GM18870 (cell line): ENCODE results near the gene TEF.
"Not testable (repeated sequence)": the region's sequence is repeated elsewhere in the genome, so short reads cannot be mapped to it uniquely, and the experiment has no call there.

Experiments
- ATAC-seq: cut with Tn5 transposase; IDR thresholded peaks from one replicate; pipeline ENCODE4 v1.9.1; 2021; ENCODE audit warnings: moderate library complexity; ENCODE audit not compliant: unreplicated experiment

The TEF gene

GRCh38 chr22:41417622-41418390, 36.1 kb downstream of the TEF start:
- no peak for ATAC-seq

- ATAC-seq: no peak
These were observed 37.0 kb downstream of the TEF start for GRCh38 chr22:41418717-41419116.

GRCh38 chr22:41425660-41426365, 44.1 kb downstream of the TEF start:
- ATAC-seq: no peak

GRCh38 chr22:41429232-41429950, 47.6 kb downstream of the TEF start:
- no peak for ATAC-seq

- no peak for ATAC-seq
These were observed 48.2 kb downstream of the TEF start for GRCh38 chr22:41429951-41430332.

GRCh38 chr22:41431656-41432055, 49.9 kb downstream of the TEF start:
- ATAC-seq: no peak

GRCh38 chr22:41433480-41433879, 51.7 kb downstream of the TEF start:
- ATAC-seq: not testable (repeated sequence)

- not testable (repeated sequence) for ATAC-seq
These were observed 52.7 kb downstream of the TEF start for GRCh38 chr22:41434361-41435003.

- ATAC-seq: no peak
These were observed 53.8 kb downstream of the TEF start for GRCh38 chr22:41435560-41435959.

- no peak for ATAC-seq
These were observed 54.8 kb downstream of the TEF start for GRCh38 chr22:41436322-41437113.

- ATAC-seq: no peak
These were observed 55.5 kb downstream of the TEF start for GRCh38 chr22:41437198-41437597.

GRCh38 chr22:41440511-41440910, 58.8 kb downstream of the TEF start:
- ATAC-seq: not testable (repeated sequence)

GRCh38 chr22:41442240-41442792, 60.6 kb downstream of the TEF start:
- no peak for ATAC-seq

GRCh38 chr22:41444360-41445128, 62.8 kb downstream of the TEF start:
- peak; percentile 57 for ATAC-seq

GRCh38 chr22:41445129-41446056, 63.7 kb downstream of the TEF start:
- no peak for ATAC-seq

GRCh38 chr22:41446057-41446501, 64.3 kb downstream of the TEF start:
- ATAC-seq: no peak

- ATAC-seq: no peak
These were observed 65.1 kb downstream of the TEF start, which contains the start of gene TOB2 for GRCh38 chr22:41446639-41447434. TSS of gene TOB2 (minus strand) at chr22:41446801. CDS start at chr22:41437345, 9,456 bp downstream.
